Muscle layer of colon (tissue), 2 donors: ENCODE measurements around the gene CNGB1.

Source experiments
- H3K27ac ChIP-seq: one replicate; pipeline ENCODE4 v1.7.0; 2013; ENCODE audit warnings: low read depth, mild to moderate bottlenecking, low read length, moderate library complexity
- H3K27me3 ChIP-seq, 2 donors: one replicate each; pipeline ENCODE4 v1.7.0; 2013; ENCODE audit warnings: low read length in 2 of 2, mild to moderate bottlenecking in 2 of 2; ENCODE audit not compliant: insufficient read depth in 2 of 2, control insufficient read depth in 1 of 2
- H3K36me3 ChIP-seq: one replicate; pipeline ENCODE4 v1.7.0; 2013; ENCODE audit warnings: mild to moderate bottlenecking, low read length; ENCODE audit not compliant: insufficient read depth
- H3K4me1 ChIP-seq: one replicate; pipeline ENCODE4 v1.7.0; 2013; ENCODE audit warnings: mild to moderate bottlenecking, low read length; ENCODE audit not compliant: insufficient read depth
- H3K4me3 ChIP-seq, 2 donors: one replicate each; pipeline ENCODE4 v1.7.0; 2013; ENCODE audit warnings: low read length in 2 of 2, low read depth in 1 of 2, mild to moderate bottlenecking in 1 of 2, moderate library complexity in 1 of 2
- H3K9ac ChIP-seq: one replicate; pipeline ENCODE4 v1.7.0; 2013; ENCODE audit warnings: low read length
- H3K9me3 ChIP-seq: one replicate; pipeline ENCODE4 v1.7.0; 2013; ENCODE audit warnings: mild to moderate bottlenecking, low read length
- donor health status: abdominal sarcoma.
- donor health status: Adenocarcinoma of cecum.

The CNGB1 gene

GRCh38 chr16:57967916-57968315 lies 3.0 kb downstream of the CNGB1 start:
- Histone ChIP-seq H3K4me1 (no peaks in the 10 kb centered on the region), H3K27ac (no peak overlapping the region), H3K9me3 (no peaks in the 10 kb centered on the region), H3K4me3 (no peak overlapping the region), H3K9ac (no peak overlapping the region), H3K27me3 (no peaks in the 10 kb centered on the region), H3K36me3 (no peaks in the 10 kb centered on the region)

DNA sequence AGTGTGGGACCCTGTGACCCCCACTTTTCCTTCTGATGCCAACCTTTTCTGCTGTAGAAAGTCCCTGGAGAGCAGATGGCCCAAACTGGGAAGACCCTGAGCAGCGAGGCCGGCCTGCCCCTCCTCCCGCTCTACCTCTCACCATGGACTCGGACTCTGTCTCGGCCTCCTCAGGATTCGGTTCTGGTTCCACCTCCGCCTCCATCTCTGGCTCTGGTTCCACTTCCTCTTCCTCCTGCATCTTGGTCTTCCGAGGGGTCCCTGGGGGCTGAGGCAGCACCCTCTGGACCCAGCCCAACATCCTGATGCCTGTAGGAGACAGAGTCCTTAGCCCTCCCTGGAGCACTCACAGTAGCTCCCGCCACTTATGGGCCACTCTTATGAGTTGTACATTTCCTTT lies 3.9 kb downstream of the CNGB1 start:
- Histone ChIP-seq H3K36me3 (no peaks in the 10 kb centered on the region), H3K9me3 (no peaks in the 10 kb centered on the region), H3K4me3 (no peak overlapping the region), H3K27ac (no peak overlapping the region), H3K27me3 (no peaks in the 10 kb centered on the region), H3K9ac (no peak overlapping the region), H3K4me1 (no peaks in the 10 kb centered on the region)

GRCh38 chr16:57966204-57966771 lies 4.6 kb downstream of the CNGB1 start:
- no peak overlapping the region for H3K9ac ChIP-seq
- no peaks in the 10 kb centered on the region for H3K27me3 ChIP-seq
- no peaks in the 10 kb centered on the region for H3K36me3 ChIP-seq
- H3K4me1 ChIP-seq: no peaks in the 10 kb centered on the region
- H3K27ac ChIP-seq: no peak overlapping the region
- H3K9me3 ChIP-seq: no peaks in the 10 kb centered on the region
- no peak overlapping the region for H3K4me3 ChIP-seq

DNA sequence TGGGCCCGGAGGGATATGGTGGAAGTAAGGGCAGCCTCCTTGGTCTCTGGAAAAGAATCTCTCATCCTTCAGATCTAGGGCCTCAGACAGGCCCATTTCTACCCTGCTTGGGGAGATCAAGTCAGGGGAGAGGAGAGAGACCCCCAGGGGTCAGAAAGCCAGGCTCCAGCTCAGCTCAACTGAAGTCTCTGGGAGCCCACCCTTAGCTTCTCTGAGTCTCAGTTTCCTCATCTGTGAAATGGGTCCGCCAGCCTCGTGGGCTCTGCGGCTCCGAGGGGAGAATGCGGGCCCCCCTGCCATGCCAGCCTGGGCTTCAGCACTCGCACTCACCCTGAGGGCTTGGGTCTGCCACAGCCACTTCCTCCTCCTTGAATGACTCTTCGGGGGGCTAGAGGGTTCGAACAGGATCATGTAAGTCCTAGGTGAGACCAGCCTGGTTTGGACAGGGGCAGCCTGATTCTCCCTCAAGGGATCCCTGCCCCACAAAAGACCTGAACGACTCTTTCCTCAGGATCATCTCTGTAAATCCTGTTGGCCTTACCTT lies 6.7 kb downstream of the CNGB1 start:
- no peaks in the 10 kb centered on the region for H3K36me3 ChIP-seq
- no peak overlapping the region for H3K9ac ChIP-seq
- no peaks in the 10 kb centered on the region for H3K27me3 ChIP-seq
- H3K4me1 ChIP-seq: no peaks in the 10 kb centered on the region
- H3K4me3 ChIP-seq: no peak overlapping the region
- H3K27ac ChIP-seq: no peak overlapping the region
- no peaks in the 10 kb centered on the region for H3K9me3 ChIP-seq

GRCh38 chr16:57962756-57963155 lies 8.2 kb downstream of the CNGB1 start:
- H3K4me1 ChIP-seq: no peaks in the 10 kb centered on the region
- H3K9ac ChIP-seq: no peak overlapping the region
- no peak overlapping the region for H3K27ac ChIP-seq
- no peaks in the 10 kb centered on the region for H3K27me3 ChIP-seq
- no peaks in the 10 kb centered on the region for H3K36me3 ChIP-seq
- H3K9me3 ChIP-seq: no peaks in the 10 kb centered on the region
- no peak overlapping the region for H3K4me3 ChIP-seq

- Histone ChIP-seq H3K4me1 (no peaks in the 10 kb centered on the region), H3K9ac (no peak overlapping the region), H3K36me3 (no peaks in the 10 kb centered on the region), H3K27ac (no peak overlapping the region), H3K9me3 (no peaks in the 10 kb centered on the region), H3K4me3 (no peak overlapping the region), H3K27me3 (no peaks in the 10 kb centered on the region)
Observed at GRCh38 chr16:57962046-57962445, 8.9 kb downstream of the CNGB1 start.

GRCh38 chr16:57961538-57961937 lies 9.4 kb downstream of the CNGB1 start:
- Histone ChIP-seq H3K27me3 (no peaks in the 10 kb centered on the region), H3K36me3 (no peaks in the 10 kb centered on the region), H3K4me3 (no peak overlapping the region), H3K27ac (no peak overlapping the region), H3K9ac (no peak overlapping the region), H3K4me1 (no peaks in the 10 kb centered on the region), H3K9me3 (no peaks in the 10 kb centered on the region)

DNA sequence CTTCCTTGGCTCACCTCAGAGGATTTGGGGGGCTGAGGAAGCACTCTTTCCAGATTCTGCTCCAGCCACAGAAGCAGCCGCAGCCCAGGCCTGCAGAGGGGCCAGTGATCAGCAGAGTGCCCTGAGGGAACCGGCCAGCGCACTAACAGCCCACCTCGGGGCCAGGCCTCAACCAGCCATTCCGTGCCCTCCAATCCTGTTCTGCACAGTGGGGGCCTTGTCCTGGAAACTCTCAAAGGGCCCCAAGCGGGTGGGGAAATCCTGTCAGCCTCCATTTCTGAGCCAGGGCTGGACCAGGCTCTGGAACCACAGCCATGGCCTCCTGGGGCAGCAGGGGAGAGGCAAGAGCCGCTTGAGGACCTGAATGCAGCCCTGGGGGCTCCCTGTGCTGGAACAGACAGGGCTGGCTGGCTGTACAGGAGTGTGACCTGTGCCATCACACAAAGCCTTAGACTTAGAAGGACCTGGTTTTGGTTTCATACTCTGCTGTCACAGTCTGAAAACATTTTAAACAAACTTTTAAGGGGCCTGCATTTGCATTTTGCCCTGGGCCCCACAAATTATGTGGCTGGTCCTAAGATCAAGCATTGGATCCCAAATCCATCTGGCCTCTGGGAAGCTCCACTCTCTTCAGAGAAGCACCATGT lies 10.0 kb downstream of the CNGB1 start:
- H3K27ac ChIP-seq: no peak overlapping the region
- H3K9ac ChIP-seq: no peak overlapping the region
- no peaks in the 10 kb centered on the region for H3K36me3 ChIP-seq
- H3K9me3 ChIP-seq: no peaks in the 10 kb centered on the region
- H3K27me3 ChIP-seq: no peaks in the 10 kb centered on the region
- H3K4me3 ChIP-seq: no peak overlapping the region
- no peaks in the 10 kb centered on the region for H3K4me1 ChIP-seq

DNA sequence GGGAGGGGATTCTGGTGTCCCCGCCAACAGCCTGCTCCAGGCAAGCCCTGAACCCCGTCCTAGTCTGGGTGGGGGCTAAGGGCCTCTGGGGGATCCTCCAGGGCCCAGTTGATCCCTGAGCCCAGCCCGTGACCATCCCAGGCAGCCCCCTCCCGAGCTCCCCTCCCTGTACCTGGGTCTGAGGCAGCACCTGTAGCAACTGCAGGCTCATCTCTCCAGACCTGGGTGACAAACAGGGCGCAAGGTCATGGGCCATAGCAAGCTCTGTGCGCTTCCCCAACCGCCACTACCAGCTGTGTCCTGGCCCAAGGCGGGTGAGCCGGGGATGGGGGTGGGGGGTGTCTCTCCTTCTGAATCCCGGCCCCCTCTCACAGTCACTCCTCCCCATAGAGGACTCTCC lies 10.6 kb downstream of the CNGB1 start:
- Histone ChIP-seq H3K36me3 (no peaks in the 10 kb centered on the region), H3K4me1 (no peaks in the 10 kb centered on the region)

DNA sequence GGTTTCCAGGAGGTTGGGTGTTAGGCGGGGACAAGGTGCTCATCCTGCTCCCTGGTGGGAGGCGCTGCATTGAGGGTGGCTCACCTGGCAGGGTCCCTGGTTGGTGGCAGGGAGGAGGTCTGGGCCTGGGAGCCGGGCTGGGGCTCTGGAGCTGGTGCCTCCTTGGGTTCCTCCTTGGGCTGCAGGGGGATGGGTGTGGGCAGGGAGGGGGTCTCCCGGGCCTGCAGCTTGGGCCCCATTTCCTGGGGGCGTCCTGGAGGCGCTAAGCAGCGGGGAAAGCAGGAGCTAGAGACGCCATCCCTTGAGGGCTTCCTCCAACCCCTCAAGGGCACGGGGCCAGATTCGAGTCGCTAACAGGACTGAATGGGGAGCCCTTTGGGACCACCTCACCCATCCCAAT lies 11.1 kb downstream of the CNGB1 start:
- Histone ChIP-seq H3K36me3 (no peaks in the 10 kb centered on the region), H3K4me1 (no peaks in the 10 kb centered on the region), H3K9me3 (no peaks in the 10 kb centered on the region), H3K27me3 (no peaks in the 10 kb centered on the region), H3K4me3 (no peak overlapping the region), H3K9ac (no peak overlapping the region), H3K27ac (no peak overlapping the region)

More for the DNA sequence above, 10.6 kb downstream of the CNGB1 start:
- no peaks in the 10 kb centered on the region for H3K27me3 ChIP-seq
- no peaks in the 10 kb centered on the region for H3K9me3 ChIP-seq
- no peak overlapping the region for H3K9ac ChIP-seq
- H3K27ac ChIP-seq: no peak overlapping the region
- no peak overlapping the region for H3K4me3 ChIP-seq

GRCh38 chr16:57959121-57959520 lies 11.8 kb downstream of the CNGB1 start:
- Histone ChIP-seq H3K4me3 (no peak overlapping the region), H3K9ac (no peak overlapping the region)

DNA sequence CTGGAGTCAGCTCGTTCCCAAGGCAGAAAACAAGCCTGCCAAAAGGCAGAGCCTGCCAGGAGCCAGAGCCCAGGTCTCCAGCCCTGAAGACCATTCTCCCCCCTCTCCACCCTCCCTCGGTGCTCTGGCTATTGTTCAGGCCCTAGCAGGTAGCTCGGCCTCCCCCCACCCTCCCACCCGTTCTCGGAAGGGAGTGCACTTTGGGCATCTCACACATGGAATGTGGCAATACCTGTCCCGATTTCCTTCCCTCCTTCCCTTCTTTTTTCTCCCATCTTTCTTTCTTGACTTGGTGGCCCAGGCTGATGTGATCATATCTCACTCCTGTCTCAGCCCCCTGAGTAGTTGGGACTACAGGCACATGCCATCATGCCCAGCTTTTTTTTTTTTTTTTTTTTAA lies 12.4 kb downstream of the CNGB1 start:
- Histone ChIP-seq H3K27me3 (no peaks in the 10 kb centered on the region), H3K27ac (no peak overlapping the region), H3K4me1 (no peaks in the 10 kb centered on the region), H3K36me3 (no peaks in the 10 kb centered on the region), H3K9ac (no peak overlapping the region), H3K4me3 (no peak overlapping the region), H3K9me3 (no peaks in the 10 kb centered on the region)

More at GRCh38 chr16:57959121-57959520, 11.8 kb downstream of the CNGB1 start:
- H3K4me1 ChIP-seq: no peaks in the 10 kb centered on the region
- H3K36me3 ChIP-seq: no peaks in the 10 kb centered on the region
- H3K9me3 ChIP-seq: no peaks in the 10 kb centered on the region
- H3K27ac ChIP-seq: no peak overlapping the region
- H3K27me3 ChIP-seq: no peaks in the 10 kb centered on the region
